Heart left ventricle (tissue), 16 donors: Measurements from ENCODE around the gene GFPT1. TPM values are rescaled to one million over a fixed set of nuclear protein-coding genes. Genes with fewer than 3 reads are reported as not detected.
A peak's percentile ranks its signal among the peaks of the same experiment; 100 is the strongest.

Experiments used
- ATAC-seq, 4 donors: fragments of 200-7000 bp; cut with Tn5 transposase; one replicate each; pipeline ENCODE4 v1.9.1; 2020 to 2022; ENCODE audit warnings: moderate library complexity in 4 of 4, mild to moderate bottlenecking in 3 of 4, moderate number of reproducible peaks in 1 of 4
- DNase-seq, 5 donors: peaks; one replicate each; pipeline ENCODE4 v3.0.0-alpha.2; 2020
- H3K27ac ChIP-seq, 12 donors: fragments of 200-600 bp; sonication (generic) in 4 of 12; one replicate each; pipeline versions ENCODE4 v1.5.0 to v1.8.0; 2016 to 2022; ENCODE audit warnings: mild to moderate bottlenecking in 2 of 12
- H3K27me3 ChIP-seq, 9 donors: fragments of 200-600 bp; sonication (generic) in 2 of 9; one replicate each; pipeline versions ENCODE4 v1.5.1 to v1.8.0; 2016 to 2022; ENCODE audit warnings: mild to moderate bottlenecking in 3 of 9
- H3K36me3 ChIP-seq, 9 donors: fragments of 200-600 bp; sonication (generic) in 2 of 9; one replicate each; pipeline versions ENCODE4 v1.5.0 to v1.8.0; 2018 to 2022; ENCODE audit warnings: mild to moderate bottlenecking in 2 of 9
- H3K4me1 ChIP-seq, 12 donors: fragments of 200-600 bp; sonication (generic) in 4 of 12; one replicate each; pipeline versions ENCODE4 v1.5.0 to v1.8.0; 2016 to 2022; ENCODE audit warnings: mild to moderate bottlenecking in 3 of 12
- H3K4me3 ChIP-seq, 12 donors: fragments of 200-600 bp; sonication (generic) in 4 of 12; one replicate each; pipeline versions ENCODE4 v1.5.0 to v1.8.0; 2017 to 2022; ENCODE audit warnings: mild to moderate bottlenecking in 9 of 12, moderate library complexity in 4 of 12
- H3K9me3 ChIP-seq, 12 donors: fragments of 200-600 bp; sonication (generic) in 4 of 12; one replicate each; pipeline versions ENCODE4 v1.5.0 to v1.8.0; 2016 to 2022; ENCODE audit warnings: mild to moderate bottlenecking in 1 of 12
- POLR2A ChIP-seq, 2 donors: fragments of 450-650 bp; IDR thresholded peaks; one replicate each; pipeline ENCODE4 v1.6.1; 2017; ENCODE audit warnings: antibody characterized with exemption in 2 of 2, mild to moderate bottlenecking in 2 of 2, moderate library complexity in 2 of 2
- WGBS, 4 donors: extraction: QIAGEN DNeasy Blood & Tissue Kit in 2 of 4; methylation state at CpG; one replicate each; pipeline versions ENCODE4 v1.1.5 to v1.1.7; 2013 to 2018; 5-methylcytosine and 5-hydroxymethylcytosine counted together
- intact Hi-C, 10 donors: fragments of 100-400 bp; cut with DNase I; formaldehyde crosslinking; loops; one replicate each; pipeline versions ENCODE4 v1.11.1 to v1.14.2; 2022
- polyA plus RNA-seq, 2 donors: library from polyadenylated mRNA; stranded (reverse); fragments of 200-250 nt; gene quantifications; one replicate each; pipeline ENCODE4 v1.2.3, GENCODE V29; 2013
- total RNA-seq, 9 donors: library from RNA; depleted of rRNA in 2 of 9; stranded (reverse); fragments of >200 nt in 2 of 9; fragmentation: NEBNext Ultra II Directional in 3 of 9; extraction: Animal tissue kit (Norgen Biotek cat#: 25700) in 3 of 9; gene quantifications; one replicate each; pipeline versions ENCODE4 v1.1.0 to v1.2.4, GENCODE V29; 2016 to 2023
- TF ChIP-seq, protein P1 (sequence below), 12 donors: fragments of 200-600 bp; sonication (generic) in 4 of 12; IDR thresholded peaks; one replicate each; pipeline versions ENCODE4 v1.5.0 to v1.8.0; 2018 to 2022; ENCODE audit warnings: antibody characterized with exemption in 12 of 12, mild to moderate bottlenecking in 5 of 12
- donor health status: ischemic (EF 13 %, LVEDD 7.1; RV severe dilation, severe dysfunction).
- donor health status: healthy with polysubstance abuse.
- donor health status: DM: no; HTN: yes; CAD: no.
- donor health status: DM: no; HTN: no; CAD: no.
- donor health status: ischemic (EF 25% LVEDD 6.9; RV normal size, moderate dysfunction).
- donor health status: ischemic (EF 25% LVEDD 5.7; RV mildly dilated, moderate dysfunction).
- donor health status: healthy.
- donor health status: DM: yes; HTN: yes; CAD: no.
- donor health status: ischemic (EF 35%, LVEDD 5.7; RV mildly dilated, moderate dysfunction).
- donor health status: nonischemic (EF 11% LVEDD 7.7; RV severe dilation, severe dysfunction).
- donor health status: DM: yes; HTN: yes; CAD: no.
- donor health status: PGD.
- donor health status: ischemic (EF 29% LVEDD 5.4; RV normal size, mild dysfunction).
- donor health status: nonischemic (EF 23%, LVEDD 6.1; RV moderate dilation, normal function).

GFPT1 gene
- total and polyA plus RNA-seq, 11 donors, result 5.7 to 87.9 (median 46.2) TPM

DNA sequence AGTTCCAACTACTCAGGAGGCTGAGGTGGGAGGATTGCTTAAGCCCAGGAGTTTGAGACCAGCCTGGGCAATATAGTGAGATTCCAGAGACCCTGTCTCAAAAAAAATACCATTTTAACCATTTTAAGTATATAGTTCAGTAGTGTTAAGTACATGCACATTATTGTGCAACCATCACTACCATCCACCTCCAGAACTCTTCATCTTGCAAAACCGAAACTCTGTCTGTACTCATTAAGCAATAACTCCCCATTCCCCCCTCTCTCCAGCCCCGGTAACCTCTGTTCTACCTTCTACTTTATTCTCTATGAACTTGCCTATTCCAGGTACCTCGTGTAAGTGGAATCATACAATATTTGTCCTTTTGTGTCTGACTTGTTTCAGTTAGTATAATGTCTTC, 86.4 kb downstream of the GFPT1 start:
- WGBS, 4 donors, result 79 to 96% (median 96%) methylated on average over 3 of the region's 3 CpGs
- peaks cover 0 to 9% (median 1%) of the 10 kb centered on the region in 12 donors for H3K9me3 ChIP-seq
- no peaks in the 10 kb centered on the region for H3K36me3 ChIP-seq
- ATAC-seq, result no peak
- intact Hi-C loops, result loop anchor here in 6 of 10 donors (10.0 kb wide), 3 partner anchors 86 to 356 kb away; no protein-coding TSS in a partner anchor
- TF ChIP-seq, protein P1, sequence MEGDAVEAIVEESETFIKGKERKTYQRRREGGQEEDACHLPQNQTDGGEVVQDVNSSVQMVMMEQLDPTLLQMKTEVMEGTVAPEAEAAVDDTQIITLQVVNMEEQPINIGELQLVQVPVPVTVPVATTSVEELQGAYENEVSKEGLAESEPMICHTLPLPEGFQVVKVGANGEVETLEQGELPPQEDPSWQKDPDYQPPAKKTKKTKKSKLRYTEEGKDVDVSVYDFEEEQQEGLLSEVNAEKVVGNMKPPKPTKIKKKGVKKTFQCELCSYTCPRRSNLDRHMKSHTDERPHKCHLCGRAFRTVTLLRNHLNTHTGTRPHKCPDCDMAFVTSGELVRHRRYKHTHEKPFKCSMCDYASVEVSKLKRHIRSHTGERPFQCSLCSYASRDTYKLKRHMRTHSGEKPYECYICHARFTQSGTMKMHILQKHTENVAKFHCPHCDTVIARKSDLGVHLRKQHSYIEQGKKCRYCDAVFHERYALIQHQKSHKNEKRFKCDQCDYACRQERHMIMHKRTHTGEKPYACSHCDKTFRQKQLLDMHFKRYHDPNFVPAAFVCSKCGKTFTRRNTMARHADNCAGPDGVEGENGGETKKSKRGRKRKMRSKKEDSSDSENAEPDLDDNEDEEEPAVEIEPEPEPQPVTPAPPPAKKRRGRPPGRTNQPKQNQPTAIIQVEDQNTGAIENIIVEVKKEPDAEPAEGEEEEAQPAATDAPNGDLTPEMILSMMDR (IDR thresholded peaks at IDR 0.05), result no peak
- TF ChIP-seq POLR2A (IDR thresholded peaks at IDR 0.05), result no peak
- H3K27me3 ChIP-seq, result peaks cover 0 to 12% (median 0%) of the 10 kb centered on the region in 9 donors
- H3K4me1 ChIP-seq, result peaks cover 0 to 12% (median 1%) of the 10 kb centered on the region in 12 donors
- H3K27ac ChIP-seq, result peak overlapping the region in 1 of 12 donors; percentile 15
- DNase-seq, result no peak
- H3K4me3 ChIP-seq, result no peak overlapping the region

DNA sequence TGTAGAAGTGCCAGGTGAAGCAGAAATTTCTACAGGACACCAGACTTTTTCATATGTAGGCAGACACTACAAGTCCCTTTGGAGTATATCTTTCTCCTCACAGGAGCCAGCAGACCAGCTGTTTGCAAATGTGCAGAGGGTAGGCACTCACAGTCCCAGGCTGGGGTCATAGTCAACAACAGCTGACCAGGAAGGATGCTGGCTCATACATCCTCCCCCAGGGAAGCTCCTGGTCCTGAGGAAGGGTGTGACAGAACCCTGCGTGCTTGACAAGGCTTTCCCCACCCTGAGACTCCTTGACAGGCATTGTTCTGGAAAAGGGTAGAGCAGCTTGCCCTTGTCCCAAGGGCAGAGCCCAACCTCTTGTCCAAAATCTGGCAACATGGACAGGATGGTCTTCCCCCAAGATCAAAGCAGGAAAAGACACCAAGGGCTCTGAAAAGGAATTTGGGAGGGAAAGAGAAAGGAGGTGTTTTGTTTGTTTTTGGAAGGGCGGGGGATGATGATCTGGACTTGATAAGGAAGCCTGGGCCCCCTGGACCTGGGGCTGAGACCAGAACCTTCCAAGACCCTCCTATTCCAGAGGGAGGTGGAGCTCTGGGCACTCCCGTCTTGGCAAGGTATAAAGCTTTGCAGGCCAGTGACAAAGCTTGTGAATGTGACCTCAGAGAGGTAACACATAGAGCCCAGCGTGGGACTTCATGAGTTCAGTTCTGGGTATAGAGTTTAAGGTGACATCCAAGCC, 87.1 kb downstream of the GFPT1 start:
- WGBS, 4 donors, result 36 to 57% (median 50%) methylated on average over 4 of the region's 4 CpGs
- peaks cover 0 to 6% (median 0%) of the 10 kb centered on the region in 9 donors for H3K27me3 ChIP-seq
- intact Hi-C loops, result loop anchor here in 6 of 10 donors (10.0 kb wide), 3 partner anchors 85 to 355 kb away; no protein-coding TSS in a partner anchor
- TF ChIP-seq POLR2A (IDR thresholded peaks at IDR 0.05), result no peak
- TF ChIP-seq, protein P1 (IDR thresholded peaks at IDR 0.05), result no peak
- peak in 2 of 5 donors; percentile 45 to 61 for DNase-seq
- peak overlapping the region in 1 of 12 donors; percentile 15 for H3K27ac ChIP-seq
- H3K36me3 ChIP-seq, result no peaks in the 10 kb centered on the region
- no peak overlapping the region for H3K4me3 ChIP-seq
- H3K4me1 ChIP-seq, result peaks cover 0 to 11% (median 0%) of the 10 kb centered on the region in 12 donors
- peaks cover 0 to 9% (median 1%) of the 10 kb centered on the region in 12 donors for H3K9me3 ChIP-seq
- ATAC-seq, result peak; percentile 35 to 86 (median 74)

DNA sequence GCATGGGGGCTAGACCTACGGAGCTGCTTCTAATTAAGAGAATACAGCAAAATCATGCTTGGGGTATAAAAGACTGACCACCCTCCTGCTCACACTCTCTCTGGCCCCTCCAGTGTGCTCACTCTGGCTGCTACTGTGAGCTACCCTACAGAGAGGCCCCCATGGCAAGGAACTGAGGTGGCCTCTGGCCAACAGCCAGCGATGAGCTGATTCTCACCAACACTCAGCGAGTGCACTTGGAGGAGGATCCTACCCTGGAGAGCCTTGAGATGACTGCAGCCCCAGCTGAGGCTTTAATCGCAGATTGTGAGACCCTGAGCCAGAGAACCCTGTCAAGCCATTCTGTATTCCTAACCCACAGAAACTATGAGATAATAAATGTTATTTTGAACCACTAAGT, 88.2 kb downstream of the GFPT1 start:
- Histone ChIP-seq H3K27me3 (no peaks in the 10 kb centered on the region), H3K4me1 (peaks cover 0 to 11% (median 0%) of the 10 kb centered on the region in 12 donors), H3K9me3 (peaks cover 0 to 4% (median under 1%) of the 10 kb centered on the region in 12 donors), H3K4me3 (no peak overlapping the region), H3K27ac (no peak overlapping the region), H3K36me3 (no peaks in the 10 kb centered on the region)
- 55 to 87% (median 70%) methylated on average over 3 to 4 of the region's 4 CpGs for WGBS, 4 donors
- DNase-seq, result no peak
- intact Hi-C loops, result no loop called here
- ATAC-seq, result no peak
- TF ChIP-seq, protein P1 (IDR thresholded peaks at IDR 0.05), result no peak
- no peak for TF ChIP-seq POLR2A (IDR thresholded peaks at IDR 0.05)

DNA sequence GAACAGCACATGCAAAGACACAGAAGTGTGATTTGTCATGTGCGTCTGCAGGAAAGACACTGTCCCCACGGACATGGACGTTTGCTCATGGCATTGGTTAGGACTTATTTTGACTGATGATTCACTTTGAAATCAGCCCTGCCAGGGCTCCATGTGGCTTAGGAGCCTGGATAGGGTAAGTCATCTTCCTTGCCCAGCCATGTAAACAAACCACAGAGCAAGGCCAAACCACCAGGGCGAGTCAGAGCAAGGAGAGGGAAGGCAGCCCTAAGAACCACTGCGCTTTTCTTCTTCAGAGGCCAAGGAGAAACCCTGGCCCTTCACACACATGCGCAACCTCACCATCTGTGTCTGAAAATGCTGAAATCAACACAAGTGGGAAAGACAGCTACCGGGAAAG, 88.8 kb downstream of the GFPT1 start:
- ATAC-seq (no peak), DNase-seq (no peak)
- Histone ChIP-seq H3K4me3 (no peak overlapping the region), H3K9me3 (peaks cover 0 to under 1% (median 0%) of the 10 kb centered on the region in 12 donors), H3K36me3 (no peaks in the 10 kb centered on the region), H3K4me1 (peaks cover 0 to 11% (median 0%) of the 10 kb centered on the region in 12 donors), H3K27ac (no peak overlapping the region), H3K27me3 (no peaks in the 10 kb centered on the region)
- TF ChIP-seq, protein P1 (IDR thresholded peaks at IDR 0.05), result no peak
- no peak for TF ChIP-seq POLR2A (IDR thresholded peaks at IDR 0.05)
- intact Hi-C loops, result no loop called here
- 86 to 88% (median 88%) methylated on average over 7 of the region's 7 CpGs for WGBS, 4 donors
